ENCODE results near the gene FLAD1.
"Not testable (repeated sequence)": the region's sequence is repeated elsewhere in the genome, so short reads cannot be mapped to it uniquely, and the experiment has no call there.

Gene FLAD1

DNA sequence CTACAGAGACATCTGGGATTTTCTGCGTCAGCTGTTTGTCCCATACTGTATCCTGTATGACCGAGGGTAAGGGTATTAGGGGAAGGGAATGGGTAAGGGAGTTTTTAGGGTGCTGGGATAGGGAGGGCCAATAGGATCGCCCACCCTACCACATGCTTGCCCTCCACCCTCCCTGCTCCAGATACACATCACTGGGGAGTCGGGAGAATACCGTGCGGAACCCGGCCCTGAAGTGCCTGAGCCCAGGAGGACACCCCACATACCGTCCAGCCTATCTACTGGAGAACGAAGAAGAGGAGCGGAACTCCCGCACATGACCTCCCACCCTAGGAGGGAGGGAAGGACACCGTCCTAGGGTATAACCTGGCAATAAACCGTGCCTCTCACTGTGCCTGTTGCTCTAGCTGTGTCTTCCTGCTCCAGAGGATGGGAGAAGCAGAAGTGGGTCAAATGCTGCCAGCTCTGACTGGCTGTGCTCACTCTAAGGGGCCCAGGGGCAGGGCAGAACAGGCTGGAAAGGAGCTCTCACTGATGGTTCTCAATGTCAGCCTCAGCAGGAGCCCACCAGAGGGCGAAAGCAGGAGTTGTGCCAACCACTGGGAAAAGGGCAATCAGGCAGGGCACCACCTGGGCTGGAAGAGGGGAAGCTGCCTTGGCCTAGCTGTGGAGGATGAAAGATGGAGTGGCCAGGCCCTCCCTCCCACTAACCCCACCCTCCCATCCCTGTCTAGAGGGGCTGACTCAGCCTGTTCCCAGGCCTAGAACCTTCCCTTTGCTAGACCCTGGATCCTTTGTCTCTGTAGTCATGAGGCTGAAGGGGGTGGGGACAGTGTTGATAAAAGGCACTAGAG, 9.8 kb downstream of the FLAD1 start:
- DNase-seq = no peak

DNA sequence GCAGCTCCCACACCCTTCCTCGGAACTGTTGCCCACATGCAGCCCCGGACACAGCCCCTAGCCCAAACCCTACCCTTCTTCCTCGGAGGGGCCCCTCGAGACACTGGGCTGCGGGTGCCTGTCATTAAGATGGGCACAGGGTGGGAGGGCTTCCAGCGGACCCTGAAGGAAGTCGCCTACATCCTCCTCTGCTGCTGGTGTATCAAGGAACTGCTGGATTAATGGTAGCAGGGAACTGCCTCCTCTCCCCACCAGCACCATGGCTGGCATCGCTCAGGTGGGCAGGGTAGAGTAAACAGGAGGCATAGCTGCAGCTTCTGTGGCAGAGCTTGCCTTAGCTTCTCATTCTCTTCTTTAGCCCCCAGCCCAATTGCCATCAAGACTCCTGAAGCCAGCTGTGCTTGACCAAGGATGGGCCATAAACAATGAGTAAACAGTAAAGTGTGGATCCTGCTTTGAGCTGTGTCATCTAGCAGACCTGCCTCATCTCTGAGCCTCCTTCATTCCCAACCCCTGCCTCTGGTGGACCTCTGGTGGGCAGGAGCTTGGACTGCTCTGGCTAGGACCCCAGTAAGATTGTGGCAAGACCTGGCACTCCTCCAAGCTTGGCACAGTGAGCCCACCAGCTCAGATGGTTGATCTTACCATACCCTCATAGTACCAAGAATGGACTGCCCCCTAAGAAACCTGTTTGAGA, 10.6 kb downstream of the FLAD1 start, which contains the start of gene LENEP:
LENEP (plus strand) TSS at position 15 of the 697 bp plus-strand sequence; CDS start at position 37, 22 bp downstream.
- no peak for DNase-seq

DNA sequence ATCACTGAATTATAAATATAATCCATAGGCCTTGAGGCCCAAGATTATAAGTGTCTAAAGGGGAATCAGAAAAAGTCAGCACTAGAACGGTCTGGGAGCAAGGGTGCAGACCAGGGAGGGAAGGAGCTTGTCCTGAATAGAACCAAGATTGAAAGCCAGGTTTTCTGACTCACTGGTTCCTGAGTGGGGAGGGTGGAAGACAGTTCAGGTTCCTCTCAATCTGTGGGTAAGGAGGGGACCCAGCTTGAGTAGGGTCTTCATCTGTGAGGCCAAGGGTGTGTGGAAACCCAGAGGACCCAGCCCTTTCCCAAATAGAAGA, 11.1 kb downstream of the FLAD1 start:
- no peak for DNase-seq

DNA sequence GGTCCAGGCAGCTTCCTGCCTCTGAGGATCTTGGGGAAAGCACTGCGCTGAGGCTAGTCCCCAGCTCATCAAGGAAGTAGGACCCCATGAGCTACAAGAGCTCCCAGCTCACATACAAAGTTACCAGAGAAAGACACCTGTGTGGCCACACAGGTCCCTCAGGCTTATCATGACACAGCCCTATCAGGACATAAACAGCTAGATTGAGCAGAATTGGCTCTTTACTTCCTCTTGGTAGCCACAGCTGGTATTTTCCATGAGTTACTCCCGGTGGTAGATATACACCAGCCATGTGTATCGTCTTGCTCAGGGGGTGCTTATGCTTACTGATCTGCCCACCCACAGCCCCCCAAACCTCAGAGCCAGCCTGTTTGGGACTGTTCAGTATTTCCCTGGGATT, 11.4 kb downstream of the FLAD1 start:
- no peak for DNase-seq

DNA sequence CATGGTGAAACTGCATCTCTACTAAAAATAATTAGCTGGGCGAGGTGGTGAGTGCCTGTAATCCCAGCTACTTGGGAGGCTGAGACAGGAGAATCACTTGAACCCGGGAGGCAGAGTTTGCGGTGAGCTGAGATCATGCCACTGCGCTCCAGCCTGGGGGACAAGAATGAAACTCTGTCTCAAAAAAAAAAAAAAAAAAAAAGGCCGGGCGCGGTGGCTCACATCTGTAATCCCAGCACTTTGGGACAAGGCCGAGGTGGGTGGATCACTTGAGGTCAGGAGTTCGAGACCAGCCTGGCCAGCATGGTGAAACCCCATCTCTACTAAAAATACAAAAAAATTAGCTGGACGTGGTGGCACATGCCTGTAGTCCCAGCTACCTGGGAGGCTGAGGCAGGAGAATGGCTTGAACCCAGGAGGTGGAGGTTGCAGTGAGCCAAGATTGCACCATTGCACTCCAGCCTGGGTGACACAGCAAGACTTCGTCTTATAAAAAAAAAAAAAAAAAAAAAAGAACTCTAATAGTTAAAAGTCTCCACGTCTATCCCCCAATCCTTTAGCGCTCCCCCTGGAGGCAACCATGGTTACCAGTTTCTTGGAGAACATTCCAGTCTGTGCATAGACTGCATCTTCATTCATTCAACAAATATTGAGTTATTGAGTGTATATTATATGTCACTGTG, 12.3 kb downstream of the FLAD1 start:
- not testable (repeated sequence) for DNase-seq

DNA sequence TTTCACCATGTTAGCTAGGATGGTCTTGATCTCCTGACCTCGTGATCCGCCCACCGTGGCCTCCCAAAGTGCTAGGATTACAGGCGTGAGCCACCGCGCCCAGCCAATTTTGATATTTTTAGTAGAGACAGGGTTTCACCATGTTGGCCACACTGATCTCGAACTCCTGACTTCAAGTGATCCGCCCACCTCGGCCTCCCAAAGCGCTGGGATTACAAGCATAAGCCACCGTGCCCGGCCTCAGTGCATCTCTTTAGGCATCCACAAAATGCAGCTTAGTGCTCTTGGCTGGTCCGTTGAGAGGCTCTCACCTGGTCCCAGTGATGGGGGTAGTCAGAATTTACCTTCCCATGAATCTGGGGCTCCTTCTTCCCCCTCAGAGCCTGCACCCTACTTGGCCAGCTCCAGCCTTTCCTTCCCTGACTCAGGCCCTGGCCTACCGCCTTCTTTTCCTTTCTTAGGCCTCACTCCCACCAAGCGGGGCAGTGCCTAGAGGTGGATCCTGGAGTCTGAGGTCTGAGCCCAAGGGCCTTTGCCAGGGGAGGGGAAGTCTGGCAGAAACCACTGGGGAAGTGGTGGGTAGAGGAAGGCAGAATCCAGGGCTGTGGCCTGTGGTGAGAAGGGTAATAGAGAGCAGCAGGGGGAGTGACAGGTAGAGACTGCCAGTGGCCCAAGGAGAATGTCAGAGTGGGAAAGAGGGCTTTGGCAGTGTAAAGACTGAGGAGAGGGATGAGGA, 14.0 kb downstream of the FLAD1 start:
- DNase-seq = no peak

DNA sequence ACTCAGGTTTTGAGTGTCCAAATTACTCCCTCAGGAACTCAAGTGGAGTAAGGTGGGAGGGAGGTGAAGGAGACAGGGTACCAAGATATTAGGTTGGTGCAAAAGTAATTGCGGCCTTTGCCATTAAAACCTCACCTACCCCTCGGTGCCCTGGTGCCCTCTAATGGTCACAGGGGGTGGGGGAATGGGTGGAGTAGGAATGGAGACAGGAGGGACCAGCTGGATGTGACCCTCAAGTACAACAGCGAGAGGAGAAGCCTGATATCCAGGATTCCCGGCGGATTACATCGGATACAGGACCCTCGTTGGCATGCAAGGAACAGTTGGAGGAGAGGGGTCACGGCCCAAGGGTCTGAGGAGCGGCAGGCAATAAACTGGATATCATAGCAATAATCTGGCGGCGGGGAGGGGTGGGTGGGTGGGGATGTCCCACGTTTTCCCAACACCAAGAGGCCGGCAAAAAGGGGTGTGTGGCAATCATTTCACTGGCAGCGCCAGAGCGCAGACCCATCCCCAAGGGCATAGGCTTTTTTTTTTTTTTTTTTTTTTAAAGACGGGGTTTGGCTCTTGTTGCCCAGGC, 15.1 kb downstream of the FLAD1 start:
- no peak for DNase-seq

DNA sequence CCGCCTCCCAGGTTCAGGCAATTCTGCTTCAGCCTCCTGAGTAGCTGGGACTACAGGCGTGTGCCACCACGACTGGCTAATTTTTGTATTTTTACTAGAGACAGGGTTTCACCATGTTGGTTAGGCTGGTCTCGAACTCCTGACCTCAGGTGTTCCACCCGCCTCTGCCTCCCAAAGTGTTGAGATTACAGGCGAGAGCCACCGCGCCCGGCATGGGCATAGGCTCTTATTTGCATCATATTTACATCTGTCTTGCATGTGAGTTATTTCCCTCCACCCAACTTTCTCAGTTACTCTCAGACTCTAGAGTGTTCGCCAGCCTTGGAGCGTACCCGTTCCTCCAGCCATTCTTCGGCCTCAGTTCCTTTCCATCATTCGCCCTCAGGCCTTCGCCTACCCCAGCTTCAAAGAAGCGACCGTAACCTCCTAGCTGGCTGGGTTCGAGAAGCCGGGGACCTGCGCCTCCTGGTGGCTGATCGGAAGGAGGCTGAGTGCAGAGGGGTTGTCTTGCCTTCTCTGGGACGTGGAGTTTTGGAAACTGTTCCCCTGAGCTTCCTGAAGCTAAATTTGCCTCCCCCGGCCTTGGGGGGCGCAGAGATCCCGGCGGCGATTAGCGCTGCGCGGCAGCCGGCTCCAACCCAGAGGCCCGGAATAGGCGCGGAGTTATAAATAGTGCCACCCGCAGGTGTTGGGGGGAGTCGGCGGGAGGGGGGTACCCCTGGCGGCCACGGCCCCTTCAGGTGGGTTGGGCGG, 15.8 kb downstream of the FLAD1 start:
- peak; percentile 75 for DNase-seq

DNA sequence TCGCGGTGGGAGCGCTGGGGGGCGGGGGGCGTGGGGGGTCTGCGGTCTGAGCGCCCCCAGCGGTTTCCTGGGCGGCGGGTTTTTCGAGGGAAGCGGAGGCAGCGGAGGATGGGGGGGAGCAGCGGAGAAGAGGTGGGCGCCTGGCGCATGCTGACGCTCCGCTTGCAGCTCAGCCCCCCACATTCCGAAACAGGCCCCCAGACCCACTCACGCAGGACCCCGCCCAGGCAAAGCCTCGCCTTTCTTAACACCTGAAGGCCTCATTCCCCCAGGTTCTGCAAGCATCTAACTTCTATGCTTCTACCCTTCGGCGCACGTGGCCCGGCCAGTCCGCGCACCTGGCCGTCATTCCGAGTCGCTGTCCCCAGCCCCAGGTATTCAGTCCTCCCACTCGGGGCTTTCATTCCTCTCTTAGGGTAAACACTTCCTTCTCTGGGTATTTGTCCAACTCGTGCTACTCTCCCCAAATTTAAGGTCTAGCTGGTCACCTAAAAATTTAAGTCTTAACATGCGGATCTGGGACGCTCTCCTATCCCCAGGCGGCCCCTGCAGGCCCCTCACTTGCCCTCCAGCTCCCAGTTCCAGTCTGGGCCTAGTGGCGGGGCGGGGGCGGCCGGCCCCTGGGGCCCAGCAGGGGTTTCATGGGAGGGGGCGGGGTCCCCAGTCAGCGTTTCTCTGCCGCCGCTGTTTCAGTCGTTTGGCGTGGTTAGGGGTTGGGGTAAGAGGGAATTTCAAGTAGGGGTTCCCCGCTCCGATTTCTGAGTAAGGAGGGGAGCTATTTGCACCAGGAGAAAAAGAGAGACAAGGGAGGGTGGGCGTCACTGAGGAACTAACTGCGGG, 16.6 kb downstream of the FLAD1 start:
- DNase-seq = peak; percentile 72

DNA sequence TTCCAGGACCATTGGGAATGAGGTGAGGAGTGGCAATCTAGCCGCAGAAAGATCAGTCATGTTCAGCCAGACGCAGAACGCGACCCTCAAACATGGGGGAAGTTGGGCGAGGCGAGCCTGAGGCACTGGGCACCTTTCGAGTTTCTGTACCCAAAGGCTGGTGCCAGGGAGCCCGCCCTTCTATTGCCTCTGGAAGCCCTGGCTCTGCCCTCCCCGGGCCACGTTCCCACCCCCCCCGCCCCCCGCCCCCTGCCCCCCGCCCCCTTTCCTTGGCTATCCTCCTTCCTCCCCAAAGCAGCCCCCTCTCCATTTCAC, 17.2 kb downstream of the FLAD1 start:
- DNase-seq = no peak

DNA sequence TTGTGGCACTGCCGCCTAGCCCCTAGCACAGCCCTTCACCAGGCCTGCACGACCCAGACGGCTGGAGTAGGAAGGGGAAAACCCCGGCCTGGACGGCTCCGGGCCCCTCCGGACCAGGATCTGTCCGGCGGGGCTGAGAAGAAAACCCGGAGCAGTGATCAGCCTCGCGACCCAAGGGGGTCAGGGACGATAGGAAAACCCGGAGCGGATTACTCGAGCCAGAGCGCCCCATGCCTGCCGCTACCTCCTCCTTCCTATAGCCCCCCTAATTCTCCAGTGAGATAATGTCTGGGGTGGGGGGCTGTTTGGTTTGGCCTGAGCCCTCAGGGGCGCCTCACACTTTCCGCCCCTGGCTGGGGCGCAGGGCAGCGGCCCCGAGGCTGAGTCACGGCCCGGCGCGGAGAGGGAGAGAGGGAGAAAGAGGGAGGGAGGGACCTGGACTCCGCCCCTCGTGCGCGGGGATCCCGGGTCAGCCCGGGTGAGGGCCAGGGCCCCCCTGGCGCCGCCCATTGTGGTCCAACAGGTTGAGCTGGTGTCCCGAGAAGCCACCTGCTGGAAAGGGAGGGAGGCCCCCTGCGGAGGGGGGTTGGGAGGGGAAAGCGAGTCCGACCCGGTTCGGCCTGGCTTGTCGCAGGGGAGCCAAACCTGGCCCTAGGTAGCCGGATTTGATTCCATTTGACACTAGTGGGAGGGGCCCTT, 17.7 kb downstream of the FLAD1 start:
- DNase-seq = peak; percentile 85

DNA sequence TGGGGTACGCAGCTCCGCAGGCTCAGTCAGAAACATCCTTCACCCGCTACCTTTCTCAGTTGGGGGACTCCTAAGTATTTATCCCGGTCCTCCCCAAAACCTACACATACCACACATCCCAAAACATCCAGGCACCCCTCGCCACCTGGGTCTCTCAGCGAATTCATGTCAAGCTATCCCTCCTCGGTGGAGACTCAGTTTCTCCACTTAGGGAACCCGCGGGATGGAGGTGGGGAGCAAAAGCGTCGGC, 18.2 kb downstream of the FLAD1 start:
- DNase-seq = no peak

DNA sequence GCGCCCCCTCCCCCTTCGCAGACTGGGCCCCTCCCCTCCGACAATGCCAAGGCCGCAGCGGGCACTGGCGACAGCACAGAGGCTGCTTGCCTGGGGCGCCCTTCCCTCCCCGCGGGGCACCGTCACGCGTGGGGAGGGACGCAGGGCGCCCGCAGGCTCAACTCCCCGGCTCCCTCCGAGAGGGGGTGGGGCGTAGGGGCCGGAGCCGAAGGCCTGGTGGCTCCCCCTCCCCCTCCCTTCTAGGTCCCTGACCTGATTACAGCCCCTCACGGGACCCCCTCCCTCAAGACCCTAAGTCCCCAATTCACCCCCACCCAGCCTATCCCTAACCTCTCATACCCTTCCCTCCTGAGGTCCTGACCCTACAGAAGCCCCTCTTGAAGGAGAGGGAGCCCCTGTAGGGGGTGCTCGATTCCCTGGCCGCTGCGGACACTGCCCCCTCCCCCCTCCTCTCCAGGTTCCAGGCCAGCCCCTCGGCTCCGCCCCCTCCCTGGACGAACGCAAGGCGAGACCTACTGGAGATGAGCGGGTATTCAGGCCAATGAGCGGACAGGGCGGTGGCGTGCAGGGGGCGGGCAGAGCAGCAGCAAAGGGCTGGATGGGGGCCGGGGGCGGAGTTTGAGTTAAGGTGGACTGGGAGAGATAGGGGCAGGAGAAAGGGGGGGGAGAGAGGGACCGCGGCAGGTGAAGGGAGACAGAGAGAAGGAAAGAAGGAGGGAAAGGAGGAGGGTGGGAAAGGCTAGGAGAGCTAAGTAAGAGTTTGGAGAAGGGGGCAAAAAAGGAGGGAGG, 18.7 kb downstream of the FLAD1 start:
- peak; percentile 99 for DNase-seq

DNA sequence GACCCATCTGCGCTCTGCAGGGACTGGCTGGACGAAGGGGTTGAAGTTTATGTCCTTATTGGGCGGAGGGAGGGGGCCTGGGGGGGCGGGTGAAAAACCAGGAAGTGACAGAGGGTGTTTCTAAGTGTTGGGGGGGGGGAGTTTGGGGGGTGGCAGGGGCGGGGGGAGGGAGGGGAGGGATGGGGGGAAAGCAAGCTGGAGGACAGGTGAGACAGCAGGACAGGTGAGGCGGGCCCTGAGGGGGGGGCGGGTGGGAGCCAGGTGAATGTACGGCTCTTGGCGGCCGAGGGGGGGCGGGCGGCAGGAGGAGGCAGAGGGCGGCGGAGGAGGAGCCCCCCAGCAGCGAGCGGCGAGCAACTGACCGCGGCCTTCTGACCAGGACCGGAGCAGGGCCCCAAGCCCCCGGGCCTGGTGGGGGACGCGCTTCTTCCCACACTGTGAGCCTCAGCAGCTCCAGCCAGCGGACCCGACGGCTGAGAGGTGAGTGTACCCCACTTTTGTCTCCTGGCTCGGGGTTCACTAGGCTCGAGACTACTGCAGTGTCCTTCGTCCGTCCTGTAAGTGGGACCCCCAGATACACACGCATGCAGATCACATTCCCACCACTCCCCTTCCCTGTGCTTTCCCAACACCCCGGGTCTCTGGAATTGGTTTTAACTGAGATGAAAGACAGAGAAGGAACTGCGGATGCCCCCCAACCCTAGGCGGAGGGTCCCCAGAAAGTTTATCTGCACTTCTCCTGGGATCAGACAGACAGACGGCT, 19.5 kb downstream of the FLAD1 start, which contains the start of gene ZBTB7B:
ZBTB7B (plus strand) TSS at position 339 of the 763 bp plus-strand sequence. CDS start 11,859 bp downstream, outside the sequence.
- no peak for DNase-seq

DNA sequence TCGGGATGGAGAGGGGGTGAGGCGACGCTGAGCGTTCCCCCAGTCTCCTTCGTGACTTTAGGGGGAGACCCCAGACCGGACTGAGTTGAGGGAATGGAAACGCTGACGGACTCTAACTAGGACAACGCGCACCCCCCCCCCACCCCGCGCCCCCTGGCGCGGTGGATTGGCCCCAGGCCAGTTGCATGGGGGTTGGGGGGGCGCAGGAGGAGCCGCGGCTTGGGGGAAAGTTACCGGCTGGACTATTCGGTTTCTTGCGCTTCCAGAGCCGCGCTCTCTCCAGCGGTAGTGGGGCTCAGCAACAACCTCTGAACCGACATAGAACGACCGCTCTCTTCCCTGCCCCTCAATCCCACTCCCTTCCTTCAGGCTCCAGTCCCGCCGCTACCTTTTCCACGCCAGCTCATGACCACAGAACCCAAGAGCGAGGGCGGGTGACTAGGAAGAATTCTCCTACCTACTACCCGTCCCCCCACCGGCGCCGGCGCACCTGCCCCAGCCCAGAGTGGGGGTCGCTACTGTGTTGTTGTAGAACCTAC, 20.2 kb downstream of the FLAD1 start:
- peak; percentile 32 for DNase-seq

DNA sequence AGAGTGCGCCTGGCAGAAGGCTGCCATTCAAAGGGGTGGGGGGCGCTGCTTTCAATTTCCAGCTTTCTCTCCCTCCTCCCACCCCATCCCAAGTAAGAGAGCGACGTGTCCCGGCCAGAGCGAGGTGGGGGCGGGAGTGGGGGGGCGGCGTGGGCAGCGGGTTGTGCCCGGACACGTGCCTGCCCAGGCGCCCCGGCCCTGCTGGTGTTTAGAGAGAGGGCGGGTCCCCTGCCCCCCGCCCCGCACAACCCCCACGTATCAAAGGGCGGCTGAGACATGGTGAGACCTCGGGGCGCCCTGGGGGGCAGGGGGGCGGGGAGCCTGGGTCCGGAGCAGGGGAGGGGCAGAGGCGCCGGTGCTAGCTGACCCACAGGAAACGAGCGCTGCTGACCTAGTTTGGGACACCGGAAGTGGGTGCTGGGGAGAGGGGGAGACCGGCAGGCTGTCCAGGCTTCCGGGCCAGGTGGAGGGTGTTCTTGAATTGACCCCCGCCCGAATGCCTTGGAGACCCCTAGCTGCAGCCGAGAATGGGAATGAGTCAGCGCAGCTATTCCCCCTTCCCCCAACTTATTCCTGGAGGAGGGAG, 20.7 kb downstream of the FLAD1 start:
- DNase-seq = no peak

DNA sequence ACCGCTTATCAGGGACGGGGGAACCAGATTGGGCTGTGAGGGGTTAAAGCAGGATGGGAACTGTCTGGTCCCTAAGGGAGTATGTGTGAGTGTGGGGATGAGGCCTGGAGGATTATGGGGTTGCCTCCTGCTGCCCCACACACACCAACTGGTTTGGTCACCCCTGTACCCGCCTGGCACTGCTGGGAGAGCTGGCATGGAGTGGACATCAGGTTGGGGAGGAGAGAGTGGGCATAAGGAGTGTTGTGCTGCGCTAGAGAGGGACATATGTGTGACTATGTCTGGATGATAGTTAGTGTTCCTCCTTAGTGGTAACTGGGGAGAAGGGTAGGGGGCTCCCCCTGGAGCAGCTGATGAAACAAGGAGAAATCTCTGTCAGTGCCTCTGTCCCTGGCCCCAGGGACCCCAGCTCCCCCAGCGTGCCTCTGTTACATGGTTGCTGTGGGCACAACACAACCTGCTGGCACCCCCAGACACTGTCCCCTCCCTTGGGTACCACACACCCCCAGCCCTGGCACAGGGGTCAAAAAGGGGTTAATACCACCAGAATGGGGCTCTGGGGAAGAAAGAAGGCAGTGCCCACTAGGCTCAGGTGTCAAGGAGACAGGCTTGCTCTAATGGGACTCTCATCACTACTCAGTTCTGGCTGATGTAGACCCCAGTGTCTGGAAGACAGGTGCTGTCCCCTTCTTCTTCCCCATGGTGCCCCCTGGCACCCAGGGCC, 21.4 kb downstream of the FLAD1 start:
- DNase-seq = no peak

Measured in activated naive CD4-positive, alpha-beta T cell treated with Interleukin-2 at 50 U/mL for 16 hours (primary cell).